Measurements from ENCODE around the gene CCR6. TPM values are rescaled to one million over a fixed set of nuclear protein-coding genes. Genes with fewer than 3 reads are reported as not detected.

The CCR6 gene
- total RNA-seq (not detected), polyA plus RNA-seq (under 1 TPM in 2 of 3 donors, not detected in 1; 0.01 to 0.05 TPM)
- long read RNA-seq, donor 1, result 0 reads
- long read RNA-seq, donor 2, result 0 reads

GRCh38 chr6:167122827-167123657, at the start of gene CCR6:
CCR6 (plus strand) TSS chr6:167123096; CDS start chr6:167136135, 13,039 bp downstream.
- Histone ChIP-seq H3K36me3 (ENCODE audit: insufficient read depth in 1 of 2, low read depth in 1 of 2) (no peaks in the 10 kb centered on the region), H3K9me3 (no peaks in the 10 kb centered on the region), H3K27me3 (ENCODE audit: insufficient read depth in 3 of 3, low read length in 2 of 3) (peaks cover 0 to 5% (median 4%) of the 10 kb centered on the region in 3 donors), H3K4me1 (no peaks in the 10 kb centered on the region), H3K27ac (no peak within 1 kb of the TSS), H3K4me3 (no peak within 1 kb of the TSS)
- ATAC-seq, result no peak
- TF ChIP-seq, protein P1, sequence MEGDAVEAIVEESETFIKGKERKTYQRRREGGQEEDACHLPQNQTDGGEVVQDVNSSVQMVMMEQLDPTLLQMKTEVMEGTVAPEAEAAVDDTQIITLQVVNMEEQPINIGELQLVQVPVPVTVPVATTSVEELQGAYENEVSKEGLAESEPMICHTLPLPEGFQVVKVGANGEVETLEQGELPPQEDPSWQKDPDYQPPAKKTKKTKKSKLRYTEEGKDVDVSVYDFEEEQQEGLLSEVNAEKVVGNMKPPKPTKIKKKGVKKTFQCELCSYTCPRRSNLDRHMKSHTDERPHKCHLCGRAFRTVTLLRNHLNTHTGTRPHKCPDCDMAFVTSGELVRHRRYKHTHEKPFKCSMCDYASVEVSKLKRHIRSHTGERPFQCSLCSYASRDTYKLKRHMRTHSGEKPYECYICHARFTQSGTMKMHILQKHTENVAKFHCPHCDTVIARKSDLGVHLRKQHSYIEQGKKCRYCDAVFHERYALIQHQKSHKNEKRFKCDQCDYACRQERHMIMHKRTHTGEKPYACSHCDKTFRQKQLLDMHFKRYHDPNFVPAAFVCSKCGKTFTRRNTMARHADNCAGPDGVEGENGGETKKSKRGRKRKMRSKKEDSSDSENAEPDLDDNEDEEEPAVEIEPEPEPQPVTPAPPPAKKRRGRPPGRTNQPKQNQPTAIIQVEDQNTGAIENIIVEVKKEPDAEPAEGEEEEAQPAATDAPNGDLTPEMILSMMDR (IDR thresholded peaks at IDR 0.05), result no peak
- DNase-seq, result no peak
- intact Hi-C loops (cut with DNase I), result no loop called here
- 60 to 67% (median 60%) methylated on average over 8 of the region's 8 CpGs for WGBS, 3 donors

DNA sequence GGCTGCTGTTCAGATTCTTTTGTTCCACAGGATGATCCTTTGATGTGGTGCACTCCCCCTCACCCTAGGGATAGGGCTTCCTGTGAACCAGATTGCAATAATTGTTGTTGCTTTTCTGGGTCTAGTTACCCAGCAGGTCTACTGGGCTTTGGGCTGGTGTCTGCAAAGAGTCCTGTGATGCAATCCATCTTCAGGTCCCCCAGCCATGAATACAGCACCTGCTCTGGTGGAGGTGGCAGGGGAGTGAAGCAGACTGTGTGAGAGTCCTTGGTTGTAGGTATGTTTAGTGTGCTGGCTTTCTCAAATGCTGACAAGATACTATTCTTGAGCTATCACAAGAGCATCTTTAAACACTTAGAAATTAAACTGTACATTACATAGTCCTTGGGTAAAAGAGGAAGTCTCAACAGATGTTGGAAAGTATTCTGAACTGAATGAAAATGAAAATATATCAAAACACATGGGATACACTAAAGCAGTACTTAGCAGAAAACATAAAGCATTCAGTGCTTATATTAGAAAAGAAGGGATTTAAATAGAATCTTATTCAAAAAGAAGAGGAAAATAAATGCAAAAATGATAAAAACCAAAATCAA, 49.1 kb upstream of the CCR6 start:
- TF ChIP-seq, protein P1 (IDR thresholded peaks at IDR 0.05), result no peak
- H3K36me3 ChIP-seq (ENCODE audit: insufficient read depth in 1 of 2, low read depth in 1 of 2), result no peaks in the 10 kb centered on the region
- intact Hi-C loops (cut with DNase I), result no loop called here
- DNase-seq (no peak), ATAC-seq (no peak)
- no peak overlapping the region for H3K27ac ChIP-seq
- no peaks in the 10 kb centered on the region for H3K4me1 ChIP-seq
- no peak overlapping the region for H3K4me3 ChIP-seq
- H3K27me3 ChIP-seq (ENCODE audit: insufficient read depth in 3 of 3, low read length in 2 of 3), result peaks cover 0 to 4% (median 0%) of the 10 kb centered on the region in 3 donors
- H3K9me3 ChIP-seq, result no peaks in the 10 kb centered on the region

DNA sequence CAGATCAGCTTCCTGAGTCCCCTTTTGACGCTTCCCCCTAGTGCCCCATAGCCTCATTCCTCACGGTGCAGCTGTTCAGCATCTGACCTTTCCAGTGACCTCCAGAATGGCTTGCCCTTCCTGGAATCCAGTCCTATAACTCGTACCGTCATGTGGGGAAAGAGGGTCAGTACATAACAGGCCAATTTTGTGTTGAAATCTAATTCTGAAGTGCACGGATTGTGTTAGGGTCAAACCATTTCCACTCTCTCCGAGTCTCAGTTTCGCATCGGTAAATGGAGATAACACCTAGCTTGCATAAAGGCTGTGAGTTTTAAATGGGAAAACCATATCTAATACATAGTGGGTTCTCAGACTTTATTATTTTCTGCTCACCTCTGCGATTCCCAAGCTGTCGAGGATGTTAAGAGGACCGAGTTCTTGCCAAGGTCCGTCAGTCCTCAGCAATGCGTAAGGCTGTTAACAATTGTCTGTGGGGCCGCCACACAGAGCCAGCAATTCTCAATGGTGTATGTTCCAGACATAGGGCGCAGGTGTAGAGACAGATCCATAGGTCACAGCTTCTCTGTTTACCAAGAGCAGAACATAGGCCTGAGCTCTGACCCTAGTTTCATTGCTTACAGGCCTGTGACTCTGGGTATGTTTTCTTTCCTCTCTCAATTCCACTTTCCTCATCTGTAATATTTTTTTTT, 45.5 kb upstream of the CCR6 start:
- H3K36me3 ChIP-seq (ENCODE audit: insufficient read depth in 1 of 2, low read depth in 1 of 2), result no peaks in the 10 kb centered on the region
- TF ChIP-seq, protein P1 (IDR thresholded peaks at IDR 0.05), result no peak
- no peaks in the 10 kb centered on the region for H3K9me3 ChIP-seq
- peaks cover 0 to 4% (median 0%) of the 10 kb centered on the region in 3 donors for H3K27me3 ChIP-seq (ENCODE audit: insufficient read depth in 3 of 3, low read length in 2 of 3)
- no peak for DNase-seq
- 40 to 47% (median 47%) methylated on average over 15 of the region's 15 CpGs for WGBS, 3 donors
- H3K4me3 ChIP-seq, result no peak overlapping the region
- intact Hi-C loops (cut with DNase I), result no loop called here
- no peak overlapping the region for H3K27ac ChIP-seq
- ATAC-seq, result no peak
- H3K4me1 ChIP-seq, result no peaks in the 10 kb centered on the region

GRCh38 chr6:167078745-167079144, 44.2 kb upstream of the CCR6 start:
- TF ChIP-seq, protein P1 (IDR thresholded peaks at IDR 0.05), result no peak
- Histone ChIP-seq H3K4me3 (no peak overlapping the region), H3K27ac (no peak overlapping the region), H3K27me3 (ENCODE audit: insufficient read depth in 3 of 3, low read length in 2 of 3) (peaks cover 0 to 4% (median 0%) of the 10 kb centered on the region in 3 donors), H3K4me1 (no peaks in the 10 kb centered on the region), H3K9me3 (no peaks in the 10 kb centered on the region), H3K36me3 (ENCODE audit: insufficient read depth in 1 of 2, low read depth in 1 of 2) (no peaks in the 10 kb centered on the region)
- intact Hi-C loops (cut with DNase I), result no loop called here
- DNase-seq (no peak), ATAC-seq (no peak)
- 79 to 88% (median 83%) methylated on average over 8 of the region's 8 CpGs for WGBS, 3 donors
